ENCODE results near the gene CCDC43. TPM values are rescaled to one million over a fixed set of nuclear protein-coding genes. Genes with fewer than 3 reads are reported as not detected.
"Not testable (repeated sequence)": the region's sequence is repeated elsewhere in the genome, so short reads cannot be mapped to it uniquely, and the experiment has no call there.

CCDC43 gene
- 27.3 and 28.2 TPM in 2 replicates for total RNA-seq
- long read RNA-seq, transcript CCDC43-202 (4 exons, 2,058 nt) = minor isoform, 13 of 101 reads
- long read RNA-seq, transcript CCDC43-201 (5 exons, 2,082 nt) = major isoform, 80 of 101 reads
- long read RNA-seq, partial matches to known transcripts = 0 of 101 reads
- long read RNA-seq, other reads (novel, unspliced or antisense) = 7 of 101 reads

GRCh38 chr17:44689477-44690217 is at the start of gene CCDC43:
TSS of gene CCDC43 (minus strand) at chr17:44689776. CDS start at chr17:44689753, 23 bp downstream.
- no peaks in the 10 kb centered on the region for H3K9me3 Mint-ChIP-seq (ENCODE audit: low read depth)
- H3K27ac Mint-ChIP-seq = peak within 1 kb of the TSS; percentile 98
- TF ChIP-seq CTCF (IDR thresholded peaks at IDR 0.05; ENCODE audit: unreplicated experiment) = no peak
- peak; percentile 87 for DNase-seq (ENCODE audit: low spot score, unreplicated experiment)
- peak within 1 kb of the TSS; percentile 98 for H3K4me3 Mint-ChIP-seq (ENCODE audit: low read depth)
- no peaks in the 10 kb centered on the region for H3K27me3 Mint-ChIP-seq
- H3K4me1 Mint-ChIP-seq (ENCODE audit: low read depth) = peaks cover 8% of the 10 kb centered on the region
- peaks cover 4% of the 10 kb centered on the region for H3K36me3 Mint-ChIP-seq (ENCODE audit: insufficient read depth)

GRCh38 chr17:44738214-44738906 is 48.8 kb upstream of the CCDC43 start:
- H3K9me3 Mint-ChIP-seq (ENCODE audit: low read depth) = no peaks in the 10 kb centered on the region
- no peak overlapping the region for H3K27ac Mint-ChIP-seq
- H3K4me1 Mint-ChIP-seq (ENCODE audit: low read depth) = no peaks in the 10 kb centered on the region
- no peak for DNase-seq (ENCODE audit: low spot score, unreplicated experiment)
- no peak for TF ChIP-seq CTCF (IDR thresholded peaks at IDR 0.05; ENCODE audit: unreplicated experiment)
- no peak overlapping the region for H3K4me3 Mint-ChIP-seq (ENCODE audit: low read depth)
- no peaks in the 10 kb centered on the region for H3K27me3 Mint-ChIP-seq
- H3K36me3 Mint-ChIP-seq (ENCODE audit: insufficient read depth) = peaks cover 4% of the 10 kb centered on the region

- Mint-ChIP-seq H3K4me1 (ENCODE audit: low read depth) (no peaks in the 10 kb centered on the region), H3K27ac (no peak overlapping the region), H3K4me3 (ENCODE audit: low read depth) (no peak overlapping the region), H3K9me3 (ENCODE audit: low read depth) (no peaks in the 10 kb centered on the region), H3K36me3 (ENCODE audit: insufficient read depth) (peaks cover 4% of the 10 kb centered on the region), H3K27me3 (no peaks in the 10 kb centered on the region)
- no peak for DNase-seq (ENCODE audit: low spot score, unreplicated experiment)
- TF ChIP-seq CTCF (IDR thresholded peaks at IDR 0.05; ENCODE audit: unreplicated experiment) = no peak
Measured at GRCh38 chr17:44736551-44737240, 47.1 kb upstream of the CCDC43 start.

GRCh38 chr17:44734272-44734671 is 44.7 kb upstream of the CCDC43 start:
- TF ChIP-seq CTCF (IDR thresholded peaks at IDR 0.05; ENCODE audit: unreplicated experiment) = no peak
- peaks cover 6% of the 10 kb centered on the region for H3K36me3 Mint-ChIP-seq (ENCODE audit: insufficient read depth)
- no peak for DNase-seq (ENCODE audit: low spot score, unreplicated experiment)
- H3K9me3 Mint-ChIP-seq (ENCODE audit: low read depth) = no peaks in the 10 kb centered on the region
- no peaks in the 10 kb centered on the region for H3K27me3 Mint-ChIP-seq
- no peak overlapping the region for H3K27ac Mint-ChIP-seq
- no peaks in the 10 kb centered on the region for H3K4me1 Mint-ChIP-seq (ENCODE audit: low read depth)
- no peak overlapping the region for H3K4me3 Mint-ChIP-seq (ENCODE audit: low read depth)

GRCh38 chr17:44733753-44734152 is 44.2 kb upstream of the CCDC43 start:
- DNase-seq (ENCODE audit: low spot score, unreplicated experiment) = no peak
- TF ChIP-seq CTCF (IDR thresholded peaks at IDR 0.05; ENCODE audit: unreplicated experiment) = peak; percentile 48
- H3K27ac Mint-ChIP-seq = no peak overlapping the region
- H3K4me1 Mint-ChIP-seq (ENCODE audit: low read depth) = no peaks in the 10 kb centered on the region
- H3K4me3 Mint-ChIP-seq (ENCODE audit: low read depth) = no peak overlapping the region
- H3K27me3 Mint-ChIP-seq = no peaks in the 10 kb centered on the region
- no peaks in the 10 kb centered on the region for H3K9me3 Mint-ChIP-seq (ENCODE audit: low read depth)
- peaks cover 6% of the 10 kb centered on the region for H3K36me3 Mint-ChIP-seq (ENCODE audit: insufficient read depth)

GRCh38 chr17:44726121-44726520 is 36.5 kb upstream of the CCDC43 start:
- H3K27ac Mint-ChIP-seq; H3K4me1 Mint-ChIP-seq (ENCODE audit: low read depth); H3K36me3 Mint-ChIP-seq (ENCODE audit: insufficient read depth); H3K27me3 Mint-ChIP-seq; DNase-seq (ENCODE audit: low spot score, unreplicated experiment); H3K4me3 Mint-ChIP-seq (ENCODE audit: low read depth); H3K9me3 Mint-ChIP-seq (ENCODE audit: low read depth): not testable (repeated sequence)

All from progenitor cell of endocrine pancreas (in vitro differentiated cells).